Stomach (tissue), 4 donors: ENCODE results near the gene ZNF19.

Experiments used
- CTCF ChIP-seq, 7 experiments: fragments of 450-650 bp in 4 of 7; fragments of 200-600 bp in 3 of 7; sonication (generic) in 3 of 7; IDR thresholded peaks; one replicate each; pipeline ENCODE4 v1.5.1; 2016 to 2019; ENCODE audit warnings: antibody characterized with exemption in 7 of 7, control low read depth in 2 of 7, mild to moderate bottlenecking in 1 of 7
- EP300 ChIP-seq: sonication (generic); formaldehyde crosslinking; IDR thresholded peaks from one replicate; pipeline ENCODE4 v1.6.1; 2017; ENCODE audit warnings: antibody characterized with exemption
- POLR2A ChIP-seq, 4 donors: fragments of 450-650 bp; IDR thresholded peaks; one replicate each; pipeline ENCODE4 v1.6.1; 2016; ENCODE audit warnings: antibody characterized with exemption in 4 of 4, control low read depth in 2 of 4, mild to moderate bottlenecking in 1 of 4, moderate library complexity in 1 of 4
- POLR2AphosphoS5 ChIP-seq, 3 donors: sonication (generic); formaldehyde crosslinking; IDR thresholded peaks; one replicate each; pipeline ENCODE4 v1.6.1; 2016; ENCODE audit warnings: antibody characterized with exemption in 3 of 3

GRCh38 chr16:71528863-71529262 lies 39.7 kb upstream of the ZNF19 start:
- no peak for TF ChIP-seq CTCF (IDR thresholded peaks at IDR 0.05)
- TF ChIP-seq POLR2A (IDR thresholded peaks at IDR 0.05) = no peak
- TF ChIP-seq POLR2AphosphoS5 (IDR thresholded peaks at IDR 0.05) = no peak
- TF ChIP-seq EP300 = no peak
